ENCODE data around the gene LAMA1.
A peak's percentile ranks its signal among the peaks of the same experiment; 100 is the strongest.

LAMA1 gene

GRCh38 chr18:6920099-6920955 lies 197.3 kb downstream of the LAMA1 start:
- CTCF ChIA-PET: interaction anchor here (0.5 to 4.0 kb wide), 19 partner anchors 9 to 1787 kb away, joined by 3 to 35 read pairs (median 4); no protein-coding TSS in a partner anchor
- POLR2A ChIA-PET (ENCODE audit: low non-redundant PET): no interaction called here
- H3K27ac ChIP-seq: no peak overlapping the region
- peak; percentile 86 for TF ChIP-seq CTCF (conservative IDR thresholded peaks at IDR 0.05; ENCODE audit: low read depth)
- DNase-seq (ENCODE audit: low spot score): peak; percentile 44

DNA sequence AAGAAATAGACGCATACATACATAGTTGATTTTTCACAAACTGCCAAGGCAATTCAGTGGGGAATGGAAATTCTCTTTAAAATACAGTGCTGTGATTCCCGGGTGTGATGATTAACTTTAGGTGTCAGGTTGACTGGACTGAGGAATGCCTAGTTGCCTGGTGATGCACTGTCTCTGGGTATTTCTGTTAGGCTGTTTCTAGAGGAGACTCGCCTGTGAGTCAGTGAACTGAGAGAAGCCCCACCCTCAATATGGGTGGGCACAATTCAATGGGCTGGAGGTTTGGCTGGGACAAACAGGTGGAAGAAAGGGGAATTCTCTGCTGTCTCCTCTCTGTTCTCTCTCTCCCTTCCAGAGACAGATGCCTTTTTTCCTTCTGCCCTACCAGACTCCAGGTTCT lies 200.5 kb downstream of the LAMA1 start:
- no peak for DNase-seq (ENCODE audit: low spot score)
- H3K27ac ChIP-seq: no peak overlapping the region
- ChIA-PET POLR2A (ENCODE audit: low non-redundant PET) (no interaction called here), CTCF (interaction anchor here (0.6 to 4.0 kb wide), 2 partner anchors 105 to 161 kb away, joined by 4 to 31 read pairs; no protein-coding TSS in a partner anchor)
- no peak for TF ChIP-seq CTCF (conservative IDR thresholded peaks at IDR 0.05; ENCODE audit: low read depth)

DNA sequence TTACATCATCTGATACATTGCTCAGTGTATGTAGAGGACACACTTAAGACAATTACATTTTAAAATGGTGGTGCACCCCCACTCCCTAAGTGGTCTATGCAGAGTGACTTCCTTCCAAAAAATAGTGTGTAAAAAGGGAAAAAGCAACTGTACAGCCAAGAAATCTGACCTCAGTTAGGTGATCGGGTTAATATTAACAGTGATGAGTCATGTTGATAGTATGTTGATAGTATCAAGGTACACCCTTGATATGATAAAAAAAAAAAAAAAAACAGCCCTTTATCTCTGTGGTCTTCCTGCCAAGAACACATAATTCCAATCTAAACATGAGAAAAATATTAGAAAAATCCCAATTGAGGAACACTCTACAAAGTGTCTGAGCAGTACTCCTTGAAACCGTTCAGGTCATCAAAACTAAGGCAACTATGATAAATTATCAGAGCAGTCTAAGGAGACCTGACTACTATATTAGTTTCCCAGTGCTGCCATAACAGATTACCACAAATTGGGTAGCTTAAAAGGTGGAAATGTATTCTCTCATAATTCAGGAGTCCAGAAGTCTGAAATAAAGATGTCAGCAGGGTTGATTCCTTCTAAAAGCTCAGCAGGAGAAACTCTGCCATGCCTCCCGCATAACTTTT lies 216.2 kb downstream of the LAMA1 start:
- ChIA-PET CTCF (no interaction called here), POLR2A (ENCODE audit: low non-redundant PET) (no interaction called here)
- DNase-seq (ENCODE audit: low spot score): no peak
- no peak for TF ChIP-seq CTCF (conservative IDR thresholded peaks at IDR 0.05; ENCODE audit: low read depth)
- no peak overlapping the region for H3K27ac ChIP-seq

DNA sequence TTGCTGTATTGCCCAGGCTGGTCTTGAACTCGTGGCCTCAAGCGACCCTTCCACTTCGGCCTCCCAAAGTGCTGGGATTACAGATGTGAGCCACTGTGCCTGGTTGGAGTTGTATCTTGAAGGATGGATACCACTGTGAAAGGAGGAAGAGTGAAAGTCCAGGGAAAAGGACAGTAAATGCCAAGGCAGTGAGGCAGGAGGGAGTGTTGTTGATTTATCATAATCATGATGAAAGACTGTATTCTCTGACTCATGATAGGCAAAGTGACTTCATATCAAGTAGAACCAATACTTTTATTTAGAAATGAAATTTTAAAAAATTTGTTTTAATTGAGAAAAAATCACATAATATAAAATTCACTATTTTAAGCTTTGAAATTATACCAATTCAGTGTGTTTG lies 225.8 kb downstream of the LAMA1 start:
- H3K27ac ChIP-seq: no peak overlapping the region
- no peak for TF ChIP-seq CTCF (conservative IDR thresholded peaks at IDR 0.05; ENCODE audit: low read depth)
- ChIA-PET POLR2A (ENCODE audit: low non-redundant PET) (no interaction called here), CTCF (interaction anchor here (0.6 to 0.7 kb wide), 2 partner anchors 112 to 145 kb away, joined by 3 to 14 read pairs; no protein-coding TSS in a partner anchor)
- no peak for DNase-seq (ENCODE audit: low spot score)

Measured in RWPE1 (cell line).